Testis (tissue), 2 donors: ENCODE data around the gene MKNK1.

Experiments used
- POLR2A ChIP-seq: fragments of 450-650 bp; IDR thresholded peaks from one replicate; pipeline ENCODE4 v1.6.1; 2017; ENCODE audit warnings: antibody characterized with exemption, mild to moderate bottlenecking, moderate library complexity
- TF ChIP-seq, protein P1 (sequence below), 3 experiments: fragments of 450-650 bp in 2 of 3; fragments of 200-600 bp in 1 of 3; sonication (generic) in 1 of 3; IDR thresholded peaks; one replicate each; pipeline ENCODE4 v1.5.1; 2016 to 2019; ENCODE audit warnings: antibody characterized with exemption in 3 of 3, mild to moderate bottlenecking in 2 of 3, moderate library complexity in 1 of 3

DNA sequence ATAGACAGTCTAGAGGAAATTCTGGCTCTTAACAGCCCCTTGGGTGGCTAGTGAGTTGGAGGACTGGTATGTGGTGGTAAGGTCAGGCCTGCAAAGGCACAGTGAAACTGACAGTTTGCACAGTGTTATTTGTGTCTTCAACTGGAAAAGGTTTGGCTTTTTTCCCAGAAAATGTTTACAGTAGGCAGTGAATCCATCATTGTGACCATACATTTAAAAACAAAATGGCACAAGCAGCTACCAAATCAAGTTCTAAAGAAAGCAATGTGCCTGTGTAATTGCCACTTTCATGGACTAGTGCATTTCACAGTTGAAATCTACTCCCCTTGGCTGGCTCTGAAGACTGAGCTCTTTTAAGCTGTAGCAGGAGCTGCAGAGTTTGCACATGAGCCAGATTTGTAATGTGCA lies 39.3 kb upstream of the MKNK1 start:
- TF ChIP-seq, protein P1, sequence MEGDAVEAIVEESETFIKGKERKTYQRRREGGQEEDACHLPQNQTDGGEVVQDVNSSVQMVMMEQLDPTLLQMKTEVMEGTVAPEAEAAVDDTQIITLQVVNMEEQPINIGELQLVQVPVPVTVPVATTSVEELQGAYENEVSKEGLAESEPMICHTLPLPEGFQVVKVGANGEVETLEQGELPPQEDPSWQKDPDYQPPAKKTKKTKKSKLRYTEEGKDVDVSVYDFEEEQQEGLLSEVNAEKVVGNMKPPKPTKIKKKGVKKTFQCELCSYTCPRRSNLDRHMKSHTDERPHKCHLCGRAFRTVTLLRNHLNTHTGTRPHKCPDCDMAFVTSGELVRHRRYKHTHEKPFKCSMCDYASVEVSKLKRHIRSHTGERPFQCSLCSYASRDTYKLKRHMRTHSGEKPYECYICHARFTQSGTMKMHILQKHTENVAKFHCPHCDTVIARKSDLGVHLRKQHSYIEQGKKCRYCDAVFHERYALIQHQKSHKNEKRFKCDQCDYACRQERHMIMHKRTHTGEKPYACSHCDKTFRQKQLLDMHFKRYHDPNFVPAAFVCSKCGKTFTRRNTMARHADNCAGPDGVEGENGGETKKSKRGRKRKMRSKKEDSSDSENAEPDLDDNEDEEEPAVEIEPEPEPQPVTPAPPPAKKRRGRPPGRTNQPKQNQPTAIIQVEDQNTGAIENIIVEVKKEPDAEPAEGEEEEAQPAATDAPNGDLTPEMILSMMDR (IDR thresholded peaks at IDR 0.05) = no peak
- TF ChIP-seq POLR2A = no peak
